Prostate gland (tissue), 2 donors: ENCODE results near the gene SERBP1.

ENCODE experiments used
- CTCF ChIP-seq, 4 experiments: fragments of 200-600 bp in 2 of 4; fragments of 450-650 bp in 2 of 4; sonication (generic) in 2 of 4; IDR thresholded peaks; 1 replicate in 3 of 4; 2 replicates in 1 of 4; pipeline ENCODE4 v1.5.1; 2016 to 2019; ENCODE audit warnings: antibody characterized with exemption in 4 of 4, mild to moderate bottlenecking in 2 of 4, moderate library complexity in 2 of 4
- POLR2A ChIP-seq: fragments of 450-650 bp; IDR thresholded peaks from one replicate; pipeline ENCODE4 v1.6.1; 2016; ENCODE audit warnings: antibody characterized with exemption, mild to moderate bottlenecking
- POLR2AphosphoS5 ChIP-seq: sonication (generic); formaldehyde crosslinking; IDR thresholded peaks from one replicate; pipeline ENCODE4 v1.6.1; 2017; ENCODE audit warnings: antibody characterized with exemption

DNA sequence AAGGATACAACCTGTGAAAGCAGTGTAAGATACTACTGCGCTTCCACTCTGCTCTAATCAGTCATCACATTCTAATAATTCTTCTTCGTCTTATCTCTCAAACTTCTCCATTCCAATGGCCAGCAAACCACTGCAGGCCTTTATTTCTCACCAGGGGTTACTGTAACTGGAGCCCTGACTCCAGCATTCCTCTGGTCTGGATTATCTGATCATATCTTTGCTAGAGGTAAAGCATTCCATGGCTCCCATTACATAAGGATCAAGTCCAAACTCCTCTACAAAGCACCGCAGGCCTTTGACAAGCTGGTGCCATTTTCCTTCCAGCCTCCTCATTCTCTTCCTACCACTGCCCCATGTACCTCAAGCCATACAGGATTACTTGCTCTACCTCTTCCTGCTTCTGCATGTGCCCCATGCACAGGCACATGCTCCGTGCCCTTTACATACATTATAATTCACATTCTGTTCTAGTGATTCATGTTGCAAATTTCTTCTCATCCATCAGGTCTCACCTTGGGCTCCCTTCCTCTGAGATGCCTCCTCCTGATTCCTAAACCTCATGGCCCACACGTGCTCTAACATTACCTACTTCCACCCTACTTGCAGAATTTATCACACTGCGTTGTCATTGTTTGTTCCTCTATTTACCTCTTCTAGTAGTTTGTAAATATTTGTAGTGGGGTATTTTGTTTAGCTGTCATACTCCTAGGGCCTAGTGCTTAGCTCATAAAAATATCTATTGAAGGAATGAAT, 9.3 kb upstream of the SERBP1 start:
- no peak for TF ChIP-seq CTCF (IDR thresholded peaks at IDR 0.05)
- TF ChIP-seq POLR2AphosphoS5 = no peak
- no peak for TF ChIP-seq POLR2A
